ENCODE results near the gene PTPRE. TPM values are rescaled to one million over a fixed set of nuclear protein-coding genes. Genes with fewer than 3 reads are reported as not detected.

Gene PTPRE
- polyA plus RNA-seq, 1 donor from 2014 or later, result 4.1 TPM

DNA sequence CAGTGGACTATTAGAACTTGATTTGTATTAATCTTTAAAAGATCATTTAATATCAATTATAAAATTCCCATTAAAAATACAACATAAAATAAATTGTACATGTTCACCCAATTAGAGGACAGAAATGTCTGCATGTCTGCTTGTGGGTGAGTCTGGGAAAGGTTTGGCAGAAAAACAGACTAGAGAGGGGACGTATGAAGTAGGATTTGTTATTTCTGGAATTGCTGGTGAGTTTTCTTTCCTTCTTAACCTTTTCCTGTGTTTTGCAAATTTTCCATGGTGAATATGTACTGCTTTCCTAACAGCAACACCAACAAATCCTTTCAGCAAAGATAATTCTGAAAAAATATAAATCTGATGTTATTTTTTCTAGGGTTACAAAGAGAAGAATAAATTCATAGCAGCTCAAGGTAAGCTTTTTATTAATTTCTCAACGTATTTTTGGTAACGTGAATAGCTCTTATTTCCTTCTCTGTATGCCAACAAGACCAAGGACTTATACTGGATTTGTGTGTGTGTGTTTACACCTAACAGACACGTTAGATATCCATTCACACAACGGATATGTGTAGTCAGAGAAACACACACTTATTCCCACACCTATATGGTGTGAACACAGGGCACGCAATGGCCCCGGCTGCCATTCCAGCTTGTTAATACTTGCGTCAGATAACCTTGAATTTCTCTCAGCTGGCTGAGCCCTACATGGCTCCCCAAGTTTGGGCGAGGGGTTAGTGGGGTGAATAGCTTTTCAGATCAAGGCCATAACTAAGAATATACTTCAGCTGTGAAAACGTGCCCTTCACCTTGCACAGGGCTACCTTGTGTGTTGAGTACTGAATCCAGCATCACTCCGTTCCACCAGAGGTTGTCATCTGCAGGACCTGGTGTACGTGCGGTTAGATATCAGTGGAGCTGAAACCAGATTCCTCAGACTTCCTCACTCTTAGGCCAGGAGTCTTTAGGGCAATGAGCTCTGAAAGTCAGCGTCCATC, 154.7 kb downstream of the PTPRE start:
- H2AFZ ChIP-seq (ENCODE audit: low read depth, low read length), result no peak overlapping the region
- TF ChIP-seq, protein P1, sequence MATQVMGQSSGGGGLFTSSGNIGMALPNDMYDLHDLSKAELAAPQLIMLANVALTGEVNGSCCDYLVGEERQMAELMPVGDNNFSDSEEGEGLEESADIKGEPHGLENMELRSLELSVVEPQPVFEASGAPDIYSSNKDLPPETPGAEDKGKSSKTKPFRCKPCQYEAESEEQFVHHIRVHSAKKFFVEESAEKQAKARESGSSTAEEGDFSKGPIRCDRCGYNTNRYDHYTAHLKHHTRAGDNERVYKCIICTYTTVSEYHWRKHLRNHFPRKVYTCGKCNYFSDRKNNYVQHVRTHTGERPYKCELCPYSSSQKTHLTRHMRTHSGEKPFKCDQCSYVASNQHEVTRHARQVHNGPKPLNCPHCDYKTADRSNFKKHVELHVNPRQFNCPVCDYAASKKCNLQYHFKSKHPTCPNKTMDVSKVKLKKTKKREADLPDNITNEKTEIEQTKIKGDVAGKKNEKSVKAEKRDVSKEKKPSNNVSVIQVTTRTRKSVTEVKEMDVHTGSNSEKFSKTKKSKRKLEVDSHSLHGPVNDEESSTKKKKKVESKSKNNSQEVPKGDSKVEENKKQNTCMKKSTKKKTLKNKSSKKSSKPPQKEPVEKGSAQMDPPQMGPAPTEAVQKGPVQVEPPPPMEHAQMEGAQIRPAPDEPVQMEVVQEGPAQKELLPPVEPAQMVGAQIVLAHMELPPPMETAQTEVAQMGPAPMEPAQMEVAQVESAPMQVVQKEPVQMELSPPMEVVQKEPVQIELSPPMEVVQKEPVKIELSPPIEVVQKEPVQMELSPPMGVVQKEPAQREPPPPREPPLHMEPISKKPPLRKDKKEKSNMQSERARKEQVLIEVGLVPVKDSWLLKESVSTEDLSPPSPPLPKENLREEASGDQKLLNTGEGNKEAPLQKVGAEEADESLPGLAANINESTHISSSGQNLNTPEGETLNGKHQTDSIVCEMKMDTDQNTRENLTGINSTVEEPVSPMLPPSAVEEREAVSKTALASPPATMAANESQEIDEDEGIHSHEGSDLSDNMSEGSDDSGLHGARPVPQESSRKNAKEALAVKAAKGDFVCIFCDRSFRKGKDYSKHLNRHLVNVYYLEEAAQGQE (IDR thresholded peaks at IDR 0.05; ENCODE audit: borderline replicate concordance), result no peak
- TF ChIP-seq EZH2 (IDR thresholded peaks at IDR 0.05; ENCODE audit: borderline replicate concordance, insufficient read depth, low read length, poor library complexity, severe bottlenecking), result no peak
- TF ChIP-seq, protein P2, sequence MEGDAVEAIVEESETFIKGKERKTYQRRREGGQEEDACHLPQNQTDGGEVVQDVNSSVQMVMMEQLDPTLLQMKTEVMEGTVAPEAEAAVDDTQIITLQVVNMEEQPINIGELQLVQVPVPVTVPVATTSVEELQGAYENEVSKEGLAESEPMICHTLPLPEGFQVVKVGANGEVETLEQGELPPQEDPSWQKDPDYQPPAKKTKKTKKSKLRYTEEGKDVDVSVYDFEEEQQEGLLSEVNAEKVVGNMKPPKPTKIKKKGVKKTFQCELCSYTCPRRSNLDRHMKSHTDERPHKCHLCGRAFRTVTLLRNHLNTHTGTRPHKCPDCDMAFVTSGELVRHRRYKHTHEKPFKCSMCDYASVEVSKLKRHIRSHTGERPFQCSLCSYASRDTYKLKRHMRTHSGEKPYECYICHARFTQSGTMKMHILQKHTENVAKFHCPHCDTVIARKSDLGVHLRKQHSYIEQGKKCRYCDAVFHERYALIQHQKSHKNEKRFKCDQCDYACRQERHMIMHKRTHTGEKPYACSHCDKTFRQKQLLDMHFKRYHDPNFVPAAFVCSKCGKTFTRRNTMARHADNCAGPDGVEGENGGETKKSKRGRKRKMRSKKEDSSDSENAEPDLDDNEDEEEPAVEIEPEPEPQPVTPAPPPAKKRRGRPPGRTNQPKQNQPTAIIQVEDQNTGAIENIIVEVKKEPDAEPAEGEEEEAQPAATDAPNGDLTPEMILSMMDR (IDR thresholded peaks at IDR 0.05; ENCODE audit: poor library complexity, severe bottlenecking), result no peak
- TF ChIP-seq TAF1 (IDR thresholded peaks at IDR 0.05; ENCODE audit: low read depth), result no peak
- TF ChIP-seq SMC3 (conservative IDR thresholded peaks at IDR 0.05; ENCODE audit: poor library complexity), result no peak
- no peak for TF ChIP-seq RAD21 (conservative IDR thresholded peaks at IDR 0.05)
- no peak for TF ChIP-seq POLR2AphosphoS5 (IDR thresholded peaks at IDR 0.05)
- no peak for TF ChIP-seq EP300 (conservative IDR thresholded peaks at IDR 0.05; ENCODE audit: poor library complexity, severe bottlenecking)
- no peak for TF ChIP-seq MXI1 (conservative IDR thresholded peaks at IDR 0.05; ENCODE audit: poor library complexity, severe bottlenecking)
- no peak overlapping the region for H3K4me2 ChIP-seq (ENCODE audit: low read length)
- H3F3A ChIP-seq (ENCODE audit: insufficient read depth, low read length, poor library complexity, severe bottlenecking), result no peaks in the 10 kb centered on the region
- no peaks in the 10 kb centered on the region for H3K79me2 ChIP-seq (replicated peaks; ENCODE audit: insufficient read depth, low read length)
- H4K20me1 ChIP-seq (ENCODE audit: insufficient read depth), result no peaks in the 10 kb centered on the region
- no peak overlapping the region for H3K4me3 ChIP-seq (ENCODE audit: low read length)
- H3K9ac ChIP-seq (ENCODE audit: low read length), result no peak overlapping the region
- no peaks in the 10 kb centered on the region for H3K36me3 ChIP-seq (ENCODE audit: insufficient read depth, low read length)
- H3K9me3 ChIP-seq (ENCODE audit: low read length), result no peaks in the 10 kb centered on the region
- no peak overlapping the region for H3K27ac ChIP-seq (ENCODE audit: low read length)
- H3K27me3 ChIP-seq (ENCODE audit: insufficient read depth, low read depth, low read length), result no peaks in the 10 kb centered on the region
- H3K9me2 ChIP-seq (ENCODE audit: insufficient read depth, low read length), result no peaks in the 10 kb centered on the region

DNA sequence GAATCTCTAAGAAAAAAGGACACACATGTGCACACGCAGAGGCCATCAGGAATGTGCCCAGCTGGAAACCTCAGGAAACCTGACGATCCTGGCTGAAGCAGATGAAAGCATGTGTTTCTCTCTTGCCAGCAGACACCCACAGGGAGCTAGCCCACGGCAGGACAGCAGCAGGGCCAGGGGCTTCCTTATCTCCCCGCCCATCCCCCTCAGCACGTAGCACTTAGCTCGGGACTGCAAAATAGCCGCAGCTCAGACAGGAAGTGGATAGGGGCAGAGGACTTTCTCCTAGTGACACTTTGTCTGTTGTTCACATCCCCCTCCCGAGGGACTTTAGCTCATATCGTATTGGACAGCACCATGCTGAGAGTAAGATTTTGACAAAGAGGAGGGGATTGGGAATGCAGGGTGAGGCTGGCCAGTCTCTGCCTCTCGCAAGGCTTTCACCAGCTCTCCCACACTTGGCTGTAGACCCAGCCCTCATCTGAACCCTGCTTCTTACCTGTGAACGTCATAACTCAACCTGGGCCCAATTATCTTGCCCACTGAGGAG, 155.5 kb downstream of the PTPRE start:
- Histone ChIP-seq H3K9me3 (ENCODE audit: low read length) (no peaks in the 10 kb centered on the region), H3K36me3 (ENCODE audit: insufficient read depth, low read length) (no peaks in the 10 kb centered on the region), H3K27ac (ENCODE audit: low read length) (no peak overlapping the region), H4K20me1 (ENCODE audit: insufficient read depth) (no peaks in the 10 kb centered on the region), H3K79me2 (replicated peaks; ENCODE audit: insufficient read depth, low read length) (no peaks in the 10 kb centered on the region), H3K9me2 (ENCODE audit: insufficient read depth, low read length) (no peaks in the 10 kb centered on the region), H3K4me3 (ENCODE audit: low read length) (no peak overlapping the region), H2AFZ (ENCODE audit: low read depth, low read length) (no peak overlapping the region), H3K9ac (ENCODE audit: low read length) (no peak overlapping the region), H3K4me2 (ENCODE audit: low read length) (no peak overlapping the region), H3F3A (ENCODE audit: insufficient read depth, low read length, poor library complexity, severe bottlenecking) (no peaks in the 10 kb centered on the region), H3K27me3 (ENCODE audit: insufficient read depth, low read depth, low read length) (no peaks in the 10 kb centered on the region)
- TF ChIP-seq RAD21 (conservative IDR thresholded peaks at IDR 0.05) (no peak), EP300 (conservative IDR thresholded peaks at IDR 0.05; ENCODE audit: poor library complexity, severe bottlenecking) (no peak), SMC3 (conservative IDR thresholded peaks at IDR 0.05; ENCODE audit: poor library complexity) (no peak), EZH2 (IDR thresholded peaks at IDR 0.05; ENCODE audit: borderline replicate concordance, insufficient read depth, low read length, poor library complexity, severe bottlenecking) (no peak), TAF1 (IDR thresholded peaks at IDR 0.05; ENCODE audit: low read depth) (no peak), POLR2AphosphoS5 (IDR thresholded peaks at IDR 0.05) (no peak), MXI1 (conservative IDR thresholded peaks at IDR 0.05; ENCODE audit: poor library complexity, severe bottlenecking) (no peak)
- TF ChIP-seq, protein P1 (IDR thresholded peaks at IDR 0.05; ENCODE audit: borderline replicate concordance), result no peak
- TF ChIP-seq, protein P2 (IDR thresholded peaks at IDR 0.05; ENCODE audit: poor library complexity, severe bottlenecking), result no peak

Data from neural cell (in vitro differentiated cells).